ENCODE results near the gene BCAR3.

The BCAR3 gene

GRCh38 chr1:93715529-93716126 is 34.0 kb upstream of the BCAR3 start:
- Mint-ChIP-seq H3K27ac (no peak overlapping the region), H3K9me3 (peaks cover 13% of the 10 kb centered on the region), H3K4me1 (ENCODE audit: low read depth) (peaks cover 30% of the 10 kb centered on the region), H3K36me3 (ENCODE audit: low read depth) (peaks cover 8% of the 10 kb centered on the region), H3K4me3 (no peak overlapping the region), H3K27me3 (peaks cover 12% of the 10 kb centered on the region)
- intact Hi-C loops (cut with micrococcal nuclease): no loop called here

- Mint-ChIP-seq H3K36me3 (ENCODE audit: low read depth) (peaks cover 8% of the 10 kb centered on the region), H3K27me3 (peaks cover 14% of the 10 kb centered on the region), H3K27ac (no peak overlapping the region), H3K4me1 (ENCODE audit: low read depth) (peaks cover 40% of the 10 kb centered on the region), H3K4me3 (no peak overlapping the region), H3K9me3 (peaks cover 13% of the 10 kb centered on the region)
- intact Hi-C loops (cut with micrococcal nuclease): no loop called here
Measured at GRCh38 chr1:93714356-93714755, 32.7 kb upstream of the BCAR3 start.

GRCh38 chr1:93713341-93713740 is 31.7 kb upstream of the BCAR3 start:
- peaks cover 8% of the 10 kb centered on the region for H3K36me3 Mint-ChIP-seq (ENCODE audit: low read depth)
- no peak overlapping the region for H3K27ac Mint-ChIP-seq
- peaks cover 14% of the 10 kb centered on the region for H3K27me3 Mint-ChIP-seq
- H3K4me1 Mint-ChIP-seq (ENCODE audit: low read depth): peaks cover 51% of the 10 kb centered on the region
- intact Hi-C loops (cut with micrococcal nuclease): no loop called here
- peaks cover 13% of the 10 kb centered on the region for H3K9me3 Mint-ChIP-seq
- H3K4me3 Mint-ChIP-seq: no peak overlapping the region

- peaks cover 8% of the 10 kb centered on the region for H3K36me3 Mint-ChIP-seq (ENCODE audit: low read depth)
- H3K27ac Mint-ChIP-seq: no peak overlapping the region
- peaks cover 14% of the 10 kb centered on the region for H3K27me3 Mint-ChIP-seq
- H3K9me3 Mint-ChIP-seq: peaks cover 13% of the 10 kb centered on the region
- peaks cover 57% of the 10 kb centered on the region for H3K4me1 Mint-ChIP-seq (ENCODE audit: low read depth)
- intact Hi-C loops (cut with micrococcal nuclease): no loop called here
- no peak overlapping the region for H3K4me3 Mint-ChIP-seq
Measured at GRCh38 chr1:93712741-93713140, 31.1 kb upstream of the BCAR3 start.

DNA sequence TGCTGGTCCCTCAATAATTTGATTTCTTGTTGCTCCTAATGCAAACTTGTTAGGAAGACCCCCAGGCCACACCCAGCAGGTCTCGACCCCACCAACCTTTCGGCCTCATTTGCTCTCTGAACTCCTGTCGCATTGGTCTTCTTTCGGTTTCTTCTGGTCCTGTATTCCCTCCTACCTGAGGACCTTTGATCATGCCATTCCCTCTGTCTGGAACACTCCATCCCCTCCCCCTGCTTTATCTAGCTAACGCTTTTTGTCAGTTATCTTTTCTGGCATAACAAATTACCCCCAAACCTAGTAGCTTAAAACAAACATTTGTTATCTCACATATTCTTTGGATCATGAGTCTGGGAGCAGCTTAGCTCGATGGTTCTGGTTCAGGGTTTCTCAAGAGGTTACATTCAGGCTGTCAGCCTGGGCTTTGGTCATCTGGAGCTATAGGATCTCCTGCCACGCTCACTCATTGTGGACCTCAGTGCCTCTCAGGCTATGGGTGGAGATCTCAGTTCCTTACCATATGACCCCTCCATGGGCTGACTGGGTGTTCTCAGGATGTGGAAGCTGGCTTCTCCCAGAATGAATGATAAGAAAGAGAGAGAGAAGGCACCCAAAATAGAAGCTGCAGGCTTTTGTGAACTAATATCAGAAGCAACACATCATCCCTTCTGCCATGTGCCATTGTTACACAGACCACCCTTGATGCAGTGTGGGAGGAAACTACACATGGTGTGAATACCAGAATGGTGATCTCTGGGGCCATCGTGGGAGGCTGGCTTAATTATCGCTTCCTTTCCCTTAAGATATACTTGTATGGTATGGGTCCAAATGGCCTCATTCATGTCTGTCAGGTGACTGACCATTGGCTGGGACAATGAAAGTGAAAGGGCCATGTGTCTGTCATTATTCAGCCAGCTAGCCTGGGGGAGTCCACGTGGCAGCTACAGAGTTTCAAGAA is 29.1 kb upstream of the BCAR3 start:
- peaks cover 13% of the 10 kb centered on the region for H3K27me3 Mint-ChIP-seq

GRCh38 chr1:93708734-93709481 is 27.3 kb upstream of the BCAR3 start:
- Mint-ChIP-seq H3K4me3 (peak overlapping the region; percentile 11), H3K36me3 (ENCODE audit: low read depth) (no peaks in the 10 kb centered on the region), H3K27ac (peak overlapping the region; percentile 64), H3K9me3 (no peaks in the 10 kb centered on the region), H3K4me1 (ENCODE audit: low read depth) (peaks cover 83% of the 10 kb centered on the region), H3K27me3 (peaks cover 10% of the 10 kb centered on the region)
- intact Hi-C loops (cut with micrococcal nuclease): no loop called here

More for the DNA sequence above, 29.1 kb upstream of the BCAR3 start:
- peak overlapping the region; percentile 37 for H3K4me3 Mint-ChIP-seq
- peak overlapping the region; percentile 75 for H3K27ac Mint-ChIP-seq
- H3K9me3 Mint-ChIP-seq: no peaks in the 10 kb centered on the region
- H3K4me1 Mint-ChIP-seq (ENCODE audit: low read depth): peaks cover 66% of the 10 kb centered on the region
- H3K36me3 Mint-ChIP-seq (ENCODE audit: low read depth): no peaks in the 10 kb centered on the region
- intact Hi-C loops (cut with micrococcal nuclease): no loop called here

DNA sequence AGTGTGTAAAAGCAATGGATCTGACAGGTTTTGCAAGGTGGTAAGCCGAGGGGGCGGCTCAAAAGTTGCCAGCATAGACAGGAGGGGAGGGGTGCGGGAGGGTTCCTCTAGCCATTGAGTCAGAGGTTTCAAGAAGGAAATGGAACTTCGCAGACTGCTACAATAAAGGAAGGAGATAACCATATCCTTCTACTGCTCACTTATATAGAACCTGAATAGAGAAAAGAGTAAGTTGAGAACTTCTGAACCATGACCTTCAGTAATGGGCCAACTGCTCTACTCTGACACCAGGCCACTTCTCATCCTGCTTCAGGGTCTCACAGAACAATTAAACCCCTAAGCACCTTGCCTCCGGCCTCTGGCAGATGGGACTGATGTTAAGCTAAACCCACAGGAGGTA is 26.3 kb upstream of the BCAR3 start:
- H3K4me1 Mint-ChIP-seq (ENCODE audit: low read depth): peaks cover 83% of the 10 kb centered on the region

GRCh38 chr1:93705892-93706500 is 24.4 kb upstream of the BCAR3 start:
- no peak overlapping the region for H3K4me3 Mint-ChIP-seq
- intact Hi-C loops (cut with micrococcal nuclease): no loop called here
- no peaks in the 10 kb centered on the region for H3K36me3 Mint-ChIP-seq (ENCODE audit: low read depth)
- H3K4me1 Mint-ChIP-seq (ENCODE audit: low read depth): peaks cover 82% of the 10 kb centered on the region
- peak overlapping the region; percentile 15 for H3K27ac Mint-ChIP-seq
- peaks cover 2% of the 10 kb centered on the region for H3K27me3 Mint-ChIP-seq
- H3K9me3 Mint-ChIP-seq: no peaks in the 10 kb centered on the region

More for the DNA sequence above, 26.3 kb upstream of the BCAR3 start:
- Mint-ChIP-seq H3K36me3 (ENCODE audit: low read depth) (no peaks in the 10 kb centered on the region), H3K4me3 (no peak overlapping the region), H3K9me3 (no peaks in the 10 kb centered on the region), H3K27me3 (peaks cover 10% of the 10 kb centered on the region), H3K27ac (peak overlapping the region; percentile 64)
- intact Hi-C loops (cut with micrococcal nuclease): no loop called here

- no peaks in the 10 kb centered on the region for H3K9me3 Mint-ChIP-seq
- H3K27ac Mint-ChIP-seq: peak overlapping the region; percentile 69
- no peak overlapping the region for H3K4me3 Mint-ChIP-seq
- no peaks in the 10 kb centered on the region for H3K27me3 Mint-ChIP-seq
- H3K36me3 Mint-ChIP-seq (ENCODE audit: low read depth): no peaks in the 10 kb centered on the region
- H3K4me1 Mint-ChIP-seq (ENCODE audit: low read depth): peaks cover 73% of the 10 kb centered on the region
- intact Hi-C loops (cut with micrococcal nuclease): no loop called here
Measured at GRCh38 chr1:93704052-93704451, 22.4 kb upstream of the BCAR3 start.

GRCh38 chr1:93703643-93704042 is 22.0 kb upstream of the BCAR3 start:
- Mint-ChIP-seq H3K36me3 (ENCODE audit: low read depth) (no peaks in the 10 kb centered on the region), H3K4me1 (ENCODE audit: low read depth) (peaks cover 69% of the 10 kb centered on the region), H3K9me3 (no peaks in the 10 kb centered on the region), H3K27me3 (no peaks in the 10 kb centered on the region), H3K4me3 (no peak overlapping the region), H3K27ac (peak overlapping the region; percentile 69)
- intact Hi-C loops (cut with micrococcal nuclease): no loop called here

DNA sequence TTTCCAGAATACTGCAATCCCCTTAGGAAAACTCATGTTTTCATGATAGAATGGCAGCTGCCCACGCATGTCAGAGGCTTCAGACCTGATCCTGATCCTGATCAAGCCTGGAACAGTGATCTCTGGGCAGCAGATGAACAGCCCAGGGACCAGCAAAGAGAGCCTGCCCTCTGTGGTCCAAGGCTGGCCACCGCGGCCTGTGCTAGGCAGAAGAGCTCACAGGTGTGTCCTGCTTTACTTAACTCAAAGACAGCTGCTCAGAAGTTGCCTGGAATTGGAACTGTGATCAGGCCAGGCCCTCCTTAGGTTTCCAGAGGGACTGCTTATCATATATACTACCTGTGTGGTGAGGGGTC is 21.2 kb upstream of the BCAR3 start:
- intact Hi-C loops (cut with micrococcal nuclease): no loop called here
- no peak overlapping the region for H3K4me3 Mint-ChIP-seq
- H3K9me3 Mint-ChIP-seq: no peaks in the 10 kb centered on the region

DNA sequence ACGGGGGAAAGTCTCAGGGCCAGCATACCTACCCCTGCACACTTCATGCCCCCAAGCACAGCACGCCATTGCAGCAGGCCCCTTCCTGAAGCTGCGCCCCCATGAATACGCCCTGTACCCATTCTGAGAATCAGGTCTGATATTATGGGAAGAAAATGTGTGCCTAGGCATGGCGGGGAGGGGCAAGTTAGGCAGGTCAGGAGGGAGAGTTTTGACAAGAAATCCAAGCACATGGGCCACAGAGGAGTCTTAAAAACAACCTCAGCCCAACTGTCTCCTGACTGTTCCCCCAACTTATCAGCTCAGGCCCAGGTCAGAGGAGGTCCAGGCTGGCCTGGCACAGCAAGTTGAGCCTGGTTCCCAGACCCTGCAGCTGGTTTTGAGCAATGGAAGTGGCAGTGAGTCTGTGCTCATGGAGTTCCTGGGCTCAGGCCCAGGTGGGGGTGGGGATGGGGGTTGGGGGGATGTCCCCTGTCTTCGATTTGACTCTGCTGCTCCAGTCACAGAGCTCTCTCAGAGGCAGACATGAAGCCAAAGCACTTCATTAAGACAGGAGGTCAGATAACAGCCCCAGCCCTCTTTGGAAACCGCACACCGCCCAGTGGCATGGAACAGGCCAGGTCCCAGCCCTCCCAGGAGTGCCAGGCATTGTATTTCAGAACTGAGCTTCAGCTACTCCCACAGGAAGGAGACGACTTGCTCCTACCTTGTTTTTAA is 20.6 kb upstream of the BCAR3 start:
- H3K27me3 Mint-ChIP-seq: no peaks in the 10 kb centered on the region
- H3K27ac Mint-ChIP-seq: no peak overlapping the region
- H3K4me1 Mint-ChIP-seq (ENCODE audit: low read depth): peaks cover 57% of the 10 kb centered on the region
- H3K36me3 Mint-ChIP-seq (ENCODE audit: low read depth): no peaks in the 10 kb centered on the region
- intact Hi-C loops (cut with micrococcal nuclease): no loop called here
- H3K9me3 Mint-ChIP-seq: no peaks in the 10 kb centered on the region
- H3K4me3 Mint-ChIP-seq: no peak overlapping the region

More for the DNA sequence above, 21.2 kb upstream of the BCAR3 start:
- no peak overlapping the region for H3K27ac Mint-ChIP-seq
- H3K27me3 Mint-ChIP-seq: no peaks in the 10 kb centered on the region
- H3K4me1 Mint-ChIP-seq (ENCODE audit: low read depth): peaks cover 60% of the 10 kb centered on the region
- H3K36me3 Mint-ChIP-seq (ENCODE audit: low read depth): no peaks in the 10 kb centered on the region

DNA sequence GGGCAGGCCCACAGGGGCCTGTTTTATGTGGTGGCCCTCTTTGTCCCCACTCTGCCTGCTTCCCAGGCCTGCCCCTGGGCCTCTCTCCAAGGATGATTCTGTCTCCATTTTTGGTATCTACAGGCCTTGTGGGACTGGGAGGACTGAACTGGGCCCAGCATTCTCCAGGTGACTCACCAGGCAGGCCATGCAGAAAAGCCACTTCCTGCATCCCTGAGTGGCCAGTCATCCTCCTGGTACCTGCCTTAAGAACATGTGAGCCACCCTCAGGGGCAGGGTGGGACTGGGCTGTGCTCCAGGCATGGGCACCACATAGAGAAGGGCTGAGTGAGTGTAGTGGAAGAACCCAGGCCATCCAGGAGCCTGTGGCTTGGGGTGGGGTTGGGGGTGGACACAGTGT is 20.0 kb upstream of the BCAR3 start:
- no peaks in the 10 kb centered on the region for H3K9me3 Mint-ChIP-seq
- no peak overlapping the region for H3K4me3 Mint-ChIP-seq
- peaks cover 57% of the 10 kb centered on the region for H3K4me1 Mint-ChIP-seq (ENCODE audit: low read depth)
- H3K27ac Mint-ChIP-seq: no peak overlapping the region
- H3K27me3 Mint-ChIP-seq: no peaks in the 10 kb centered on the region
- intact Hi-C loops (cut with micrococcal nuclease): no loop called here
- no peaks in the 10 kb centered on the region for H3K36me3 Mint-ChIP-seq (ENCODE audit: low read depth)

Data from dendritic cell treated with granulocyte-macrophage colony-stimulating factor and Interleukin-4, amounts not matched to agents 40 ng/mL and 50 ng/mL, for 4 days (primary cell).